Measurements from ENCODE around the gene ZNF653. TPM values are rescaled to one million over a fixed set of nuclear protein-coding genes. Genes with fewer than 3 reads are reported as not detected.
A peak's percentile ranks its signal among the peaks of the same experiment; 100 is the strongest.

ZNF653 gene
- total and polyA plus RNA-seq, 9 of the 15 experiments (the other 6 are each of a cell fraction or from before 2014, with no cell fraction given): 1.6 to 8.0 (median 4.2) TPM; not detected in 2

- TF ChIP-seq, protein P1, sequence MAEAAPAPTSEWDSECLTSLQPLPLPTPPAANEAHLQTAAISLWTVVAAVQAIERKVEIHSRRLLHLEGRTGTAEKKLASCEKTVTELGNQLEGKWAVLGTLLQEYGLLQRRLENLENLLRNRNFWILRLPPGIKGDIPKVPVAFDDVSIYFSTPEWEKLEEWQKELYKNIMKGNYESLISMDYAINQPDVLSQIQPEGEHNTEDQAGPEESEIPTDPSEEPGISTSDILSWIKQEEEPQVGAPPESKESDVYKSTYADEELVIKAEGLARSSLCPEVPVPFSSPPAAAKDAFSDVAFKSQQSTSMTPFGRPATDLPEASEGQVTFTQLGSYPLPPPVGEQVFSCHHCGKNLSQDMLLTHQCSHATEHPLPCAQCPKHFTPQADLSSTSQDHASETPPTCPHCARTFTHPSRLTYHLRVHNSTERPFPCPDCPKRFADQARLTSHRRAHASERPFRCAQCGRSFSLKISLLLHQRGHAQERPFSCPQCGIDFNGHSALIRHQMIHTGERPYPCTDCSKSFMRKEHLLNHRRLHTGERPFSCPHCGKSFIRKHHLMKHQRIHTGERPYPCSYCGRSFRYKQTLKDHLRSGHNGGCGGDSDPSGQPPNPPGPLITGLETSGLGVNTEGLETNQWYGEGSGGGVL (CRISPR knock-in tag; IDR thresholded peaks at IDR 0.05): no peak
- TF ChIP-seq ZNF232 (CRISPR knock-in tag; IDR thresholded peaks at IDR 0.05) (no peak), NELFE (IDR thresholded peaks at IDR 0.05; ENCODE audit: insufficient read depth, insufficient read length) (no peak), ESRRB (CRISPR knock-in tag; IDR thresholded peaks at IDR 0.05; ENCODE audit: borderline replicate concordance) (no peak), RUNX1 (IDR thresholded peaks at IDR 0.05; ENCODE audit: low read depth) (no peak), CCNT2 (IDR thresholded peaks at IDR 0.05; ENCODE audit: borderline replicate concordance, extremely low read depth, insufficient read length, low read depth, low read length) (no peak), ZNF140 (CRISPR knock-in tag; IDR thresholded peaks at IDR 0.05) (no peak), ZNF12 (CRISPR knock-in tag; IDR thresholded peaks at IDR 0.05) (no peak), ATF3 (IDR thresholded peaks at IDR 0.05) (no peak; the same call in 1 of the 2 replicates), ATF3 (CRISPR knock-in tag; conservative IDR thresholded peaks at IDR 0.05) (0 out of 2 replicates have a peak, but pooled peaks have one; percentile 28), HBP1 (CRISPR knock-in tag; IDR thresholded peaks at IDR 0.05) (no peak), TBP (optimal IDR thresholded peaks at IDR 0.05; ENCODE audit: low read depth, low read length) (peak; percentile 65), SIN3B (IDR thresholded peaks at IDR 0.05; ENCODE audit: low read depth) (no peak)
- TF ChIP-seq, protein P2, sequence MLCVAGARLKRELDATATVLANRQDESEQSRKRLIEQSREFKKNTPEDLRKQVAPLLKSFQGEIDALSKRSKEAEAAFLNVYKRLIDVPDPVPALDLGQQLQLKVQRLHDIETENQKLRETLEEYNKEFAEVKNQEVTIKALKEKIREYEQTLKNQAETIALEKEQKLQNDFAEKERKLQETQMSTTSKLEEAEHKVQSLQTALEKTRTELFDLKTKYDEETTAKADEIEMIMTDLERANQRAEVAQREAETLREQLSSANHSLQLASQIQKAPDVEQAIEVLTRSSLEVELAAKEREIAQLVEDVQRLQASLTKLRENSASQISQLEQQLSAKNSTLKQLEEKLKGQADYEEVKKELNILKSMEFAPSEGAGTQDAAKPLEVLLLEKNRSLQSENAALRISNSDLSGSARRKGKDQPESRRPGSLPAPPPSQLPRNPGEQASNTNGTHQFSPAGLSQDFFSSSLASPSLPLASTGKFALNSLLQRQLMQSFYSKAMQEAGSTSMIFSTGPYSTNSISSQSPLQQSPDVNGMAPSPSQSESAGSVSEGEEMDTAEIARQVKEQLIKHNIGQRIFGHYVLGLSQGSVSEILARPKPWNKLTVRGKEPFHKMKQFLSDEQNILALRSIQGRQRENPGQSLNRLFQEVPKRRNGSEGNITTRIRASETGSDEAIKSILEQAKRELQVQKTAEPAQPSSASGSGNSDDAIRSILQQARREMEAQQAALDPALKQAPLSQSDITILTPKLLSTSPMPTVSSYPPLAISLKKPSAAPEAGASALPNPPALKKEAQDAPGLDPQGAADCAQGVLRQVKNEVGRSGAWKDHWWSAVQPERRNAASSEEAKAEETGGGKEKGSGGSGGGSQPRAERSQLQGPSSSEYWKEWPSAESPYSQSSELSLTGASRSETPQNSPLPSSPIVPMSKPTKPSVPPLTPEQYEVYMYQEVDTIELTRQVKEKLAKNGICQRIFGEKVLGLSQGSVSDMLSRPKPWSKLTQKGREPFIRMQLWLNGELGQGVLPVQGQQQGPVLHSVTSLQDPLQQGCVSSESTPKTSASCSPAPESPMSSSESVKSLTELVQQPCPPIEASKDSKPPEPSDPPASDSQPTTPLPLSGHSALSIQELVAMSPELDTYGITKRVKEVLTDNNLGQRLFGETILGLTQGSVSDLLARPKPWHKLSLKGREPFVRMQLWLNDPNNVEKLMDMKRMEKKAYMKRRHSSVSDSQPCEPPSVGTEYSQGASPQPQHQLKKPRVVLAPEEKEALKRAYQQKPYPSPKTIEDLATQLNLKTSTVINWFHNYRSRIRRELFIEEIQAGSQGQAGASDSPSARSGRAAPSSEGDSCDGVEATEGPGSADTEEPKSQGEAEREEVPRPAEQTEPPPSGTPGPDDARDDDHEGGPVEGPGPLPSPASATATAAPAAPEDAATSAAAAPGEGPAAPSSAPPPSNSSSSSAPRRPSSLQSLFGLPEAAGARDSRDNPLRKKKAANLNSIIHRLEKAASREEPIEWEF (CRISPR knock-in tag; IDR thresholded peaks at IDR 0.05): 0 out of 2 replicates have a peak, but pooled peaks have one; percentile 53
These were observed 70.4 kb downstream of the ZNF653 start, which contains the start of the genes ODAD3 and PRKCSH (continued) for GRCh38 chr19:11435057-11435832.

Data from K562 (cell line).